Lower leg skin (tissue), 3 donors: ENCODE results near the gene ECE1.

Experiments
- POLR2A ChIP-seq, 2 donors: fragments of 450-650 bp; IDR thresholded peaks; one replicate each; pipeline ENCODE4 v1.6.1; 2016 to 2017; ENCODE audit warnings: antibody characterized with exemption in 2 of 2, mild to moderate bottlenecking in 1 of 2, moderate library complexity in 1 of 2
- TF ChIP-seq, protein P1 (sequence below), 3 donors: fragments of 450-650 bp; IDR thresholded peaks; one replicate each; pipeline ENCODE4 v1.5.1; 2016; ENCODE audit warnings: antibody characterized with exemption in 3 of 3, mild to moderate bottlenecking in 3 of 3, moderate library complexity in 2 of 3

DNA sequence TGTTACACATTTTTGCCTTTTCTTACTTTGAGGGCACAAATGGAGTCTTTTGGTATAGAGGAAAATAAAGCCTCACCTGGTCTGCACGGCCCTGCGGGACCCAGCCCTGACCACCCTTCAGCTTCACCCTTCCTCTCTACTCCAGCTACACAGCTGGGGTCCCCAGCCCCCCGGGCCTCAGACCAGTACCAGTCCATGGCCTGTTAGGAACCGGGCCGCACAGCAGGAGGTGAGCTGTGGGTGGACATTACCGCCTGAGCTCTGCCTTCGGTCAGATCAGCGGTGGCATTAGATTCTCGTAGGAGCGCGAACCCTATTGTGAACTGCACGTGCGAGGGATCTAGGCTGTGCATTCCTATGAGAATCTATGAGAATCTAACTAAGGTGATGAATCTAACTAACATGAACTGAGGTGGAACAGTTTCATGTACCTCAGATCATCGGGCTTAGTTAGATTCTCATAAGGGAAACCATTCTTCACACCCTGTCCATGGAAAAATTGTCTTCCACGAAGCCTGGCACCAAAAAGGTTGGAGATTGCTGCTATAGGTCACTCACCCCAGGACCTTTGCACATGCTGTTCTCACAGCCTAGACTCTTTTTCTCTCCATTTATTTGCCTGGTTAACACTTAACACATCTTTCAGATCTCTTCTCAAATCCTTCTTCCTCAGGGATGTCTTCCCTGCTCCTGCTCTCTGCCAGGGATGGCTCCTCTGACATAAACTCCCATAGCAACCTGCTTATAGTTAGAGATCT is 37.5 kb upstream of the ECE1 start:
- TF ChIP-seq, protein P1, sequence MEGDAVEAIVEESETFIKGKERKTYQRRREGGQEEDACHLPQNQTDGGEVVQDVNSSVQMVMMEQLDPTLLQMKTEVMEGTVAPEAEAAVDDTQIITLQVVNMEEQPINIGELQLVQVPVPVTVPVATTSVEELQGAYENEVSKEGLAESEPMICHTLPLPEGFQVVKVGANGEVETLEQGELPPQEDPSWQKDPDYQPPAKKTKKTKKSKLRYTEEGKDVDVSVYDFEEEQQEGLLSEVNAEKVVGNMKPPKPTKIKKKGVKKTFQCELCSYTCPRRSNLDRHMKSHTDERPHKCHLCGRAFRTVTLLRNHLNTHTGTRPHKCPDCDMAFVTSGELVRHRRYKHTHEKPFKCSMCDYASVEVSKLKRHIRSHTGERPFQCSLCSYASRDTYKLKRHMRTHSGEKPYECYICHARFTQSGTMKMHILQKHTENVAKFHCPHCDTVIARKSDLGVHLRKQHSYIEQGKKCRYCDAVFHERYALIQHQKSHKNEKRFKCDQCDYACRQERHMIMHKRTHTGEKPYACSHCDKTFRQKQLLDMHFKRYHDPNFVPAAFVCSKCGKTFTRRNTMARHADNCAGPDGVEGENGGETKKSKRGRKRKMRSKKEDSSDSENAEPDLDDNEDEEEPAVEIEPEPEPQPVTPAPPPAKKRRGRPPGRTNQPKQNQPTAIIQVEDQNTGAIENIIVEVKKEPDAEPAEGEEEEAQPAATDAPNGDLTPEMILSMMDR (IDR thresholded peaks at IDR 0.05) = no peak
- TF ChIP-seq POLR2A (IDR thresholded peaks at IDR 0.05) = no peak
